H9 (cell line): ENCODE data around the gene FBXL16. TPM values are rescaled to one million over a fixed set of nuclear protein-coding genes. Genes with fewer than 3 reads are reported as not detected.

Experiments used
- DNase-seq: peaks from one replicate; pipeline ENCODE4 v3.0.0-alpha.2; 2017
- H2AFZ ChIP-seq: one replicate; pipeline ENCODE4 v1.6.1; 2013; ENCODE audit warnings: mild to moderate bottlenecking, low read length, control low read depth, moderate library complexity
- H2AK5ac ChIP-seq: 2 replicates; pipeline ENCODE4 v1.6.1; 2013; ENCODE audit warnings: low read length, control low read depth, mixed read lengths; ENCODE audit not compliant: insufficient read length
- H2BK120ac ChIP-seq: one replicate; pipeline ENCODE4 v1.6.1; 2013; ENCODE audit warnings: low read depth, mild to moderate bottlenecking, low read length, control low read depth, inconsistent platforms; ENCODE audit not compliant: poor library complexity, severe bottlenecking
- H2BK12ac ChIP-seq: 2 replicates; pipeline ENCODE4 v1.6.1; 2013; ENCODE audit warnings: low read length, control low read depth, mixed read lengths, low read depth; ENCODE audit not compliant: insufficient read length
- H2BK15ac ChIP-seq: 2 replicates; pipeline ENCODE4 v1.6.1; 2013; ENCODE audit warnings: low read depth, low read length, control low read depth
- H2BK20ac ChIP-seq: one replicate; pipeline ENCODE4 v1.6.1; 2013; ENCODE audit warnings: low read depth, mild to moderate bottlenecking, low read length, control low read depth, inconsistent platforms; ENCODE audit not compliant: poor library complexity, severe bottlenecking
- H2BK5ac ChIP-seq: 2 replicates; pipeline ENCODE4 v1.6.1; 2013; ENCODE audit warnings: low read length, control low read depth, mixed read lengths; ENCODE audit not compliant: insufficient read length
- H3K14ac ChIP-seq: 2 replicates; pipeline ENCODE4 v1.6.1; 2013; ENCODE audit warnings: low read length, control low read depth; ENCODE audit not compliant: insufficient read depth
- H3K18ac ChIP-seq: 2 replicates; pipeline ENCODE4 v1.6.1; 2013; ENCODE audit warnings: low read depth, mild to moderate bottlenecking, mixed read lengths, low read length, control low read depth; ENCODE audit not compliant: insufficient read length
- H3K23ac ChIP-seq: 2 replicates; pipeline ENCODE4 v1.6.1; 2013; ENCODE audit warnings: low read length, control low read depth, mixed read lengths, low read depth; ENCODE audit not compliant: insufficient read length
- H3K23me2 ChIP-seq: 2 replicates; pipeline ENCODE4 v1.6.1; 2013; ENCODE audit warnings: low read depth, mild to moderate bottlenecking, mixed read lengths, low read length, control low read depth; ENCODE audit not compliant: insufficient read length, poor library complexity, severe bottlenecking
- H3K27ac ChIP-seq: 2 replicates; pipeline ENCODE4 v1.5.1; 2013; ENCODE audit warnings: low read length, control low read depth, mixed read lengths, low read depth; ENCODE audit not compliant: insufficient read length
- H3K27me3 ChIP-seq: 2 replicates; pipeline ENCODE4 v1.6.1; 2013; ENCODE audit warnings: low read length, control low read depth, inconsistent platforms; ENCODE audit not compliant: insufficient read depth
- H3K4ac ChIP-seq: 2 replicates; pipeline ENCODE4 v1.6.1; 2013; ENCODE audit warnings: low read depth, mild to moderate bottlenecking, control low read depth, inconsistent platforms, low read length, moderate library complexity
- H3K4me1 ChIP-seq: 2 replicates; pipeline ENCODE4 v1.6.1; 2013; ENCODE audit warnings: low read length, control low read depth, inconsistent platforms; ENCODE audit not compliant: insufficient read depth
- H3K4me2 ChIP-seq: 2 replicates; pipeline ENCODE4 v1.6.1; 2013; ENCODE audit warnings: low read length, control low read depth, mixed read lengths; ENCODE audit not compliant: insufficient read length, insufficient read depth
- H3K56ac ChIP-seq: 2 replicates; pipeline ENCODE4 v1.6.1; 2013; ENCODE audit warnings: low read depth, mild to moderate bottlenecking, mixed read lengths, low read length, control low read depth; ENCODE audit not compliant: insufficient read length
- H3K79me1 ChIP-seq: 2 replicates; pipeline ENCODE4 v1.6.1; 2013; ENCODE audit warnings: low read depth, mild to moderate bottlenecking, moderate library complexity, low read length, control low read depth, inconsistent platforms; ENCODE audit not compliant: insufficient read depth, poor library complexity, severe bottlenecking
- H3K79me2 ChIP-seq: 2 replicates; pipeline ENCODE4 v1.6.1; 2013; ENCODE audit warnings: low read length, control low read depth, inconsistent platforms; ENCODE audit not compliant: insufficient read depth
- H3K9ac ChIP-seq: 2 replicates; pipeline ENCODE4 v1.6.1; 2013; ENCODE audit warnings: low read length, control low read depth, mixed read lengths; ENCODE audit not compliant: insufficient read length; ENCODE audit errors: extremely low read depth
- H3K9me3 ChIP-seq: one replicate; pipeline ENCODE4 v1.6.1; 2013; ENCODE audit warnings: low read depth, low read length, inconsistent platforms; ENCODE audit not compliant: control insufficient read depth
- H3T11ph ChIP-seq: one replicate; pipeline ENCODE4 v1.6.1; 2013; ENCODE audit warnings: mild to moderate bottlenecking, low read length, control low read depth, inconsistent platforms
- H4K20me1 ChIP-seq: one replicate; pipeline ENCODE4 v1.6.1; 2013; ENCODE audit not compliant: control insufficient read depth, insufficient read length, insufficient read depth
- H4K5ac ChIP-seq: 2 replicates; pipeline ENCODE4 v1.6.1; 2013; ENCODE audit warnings: low read depth, mild to moderate bottlenecking, mixed read lengths, low read length, control low read depth; ENCODE audit not compliant: insufficient read length
- H4K8ac ChIP-seq: replicated peaks from 2 replicates; pipeline ENCODE4 v1.6.1; 2013; ENCODE audit warnings: low read length, control low read depth, mixed read lengths, low read depth; ENCODE audit not compliant: insufficient read length
- H4K91ac ChIP-seq: 2 replicates; pipeline ENCODE4 v1.6.1; 2013; ENCODE audit warnings: low read depth, mild to moderate bottlenecking, moderate library complexity, mixed read lengths, low read length, control low read depth; ENCODE audit not compliant: insufficient read length
- H3K27ac Mint-ChIP-seq, 3 experiments: 2 replicates in 2 of 3; 3 replicates in 1 of 3; pipeline ENCODE4 v1.8.0; 2020 to 2021; ENCODE audit warnings: mixed read lengths in 3 of 3, mild to moderate bottlenecking in 1 of 3, moderate library complexity in 1 of 3
- H3K27me3 Mint-ChIP-seq: 2 replicates; pipeline ENCODE4 v1.8.0; 2021; ENCODE audit warnings: low read depth, mild to moderate bottlenecking, moderate library complexity, mixed read lengths
- H3K36me3 Mint-ChIP-seq, 3 experiments: 2 replicates in 2 of 3; 3 replicates in 1 of 3; pipeline ENCODE4 v1.8.0; 2020 to 2021; ENCODE audit warnings: low read depth in 3 of 3, mixed read lengths in 3 of 3; ENCODE audit not compliant: insufficient read depth in 1 of 3
- H3K4me1 Mint-ChIP-seq, 2 experiments: 2 replicates each; pipeline ENCODE4 v1.8.0; 2020; ENCODE audit warnings: mixed read lengths in 2 of 2
- H3K4me3 Mint-ChIP-seq, 2 experiments: 2 replicates in 1 of 2; 3 replicates in 1 of 2; pipeline ENCODE4 v1.8.0; 2020 to 2021; ENCODE audit warnings: mild to moderate bottlenecking in 2 of 2, mixed read lengths in 2 of 2, moderate library complexity in 1 of 2
- H3K9me3 Mint-ChIP-seq, 2 experiments: 2 replicates in 1 of 2; 3 replicates in 1 of 2; pipeline ENCODE4 v1.8.0; 2020; ENCODE audit warnings: mild to moderate bottlenecking in 2 of 2, mixed read lengths in 2 of 2, moderate library complexity in 1 of 2
- CTCF ChIP-seq: fragments of 200-600 bp; sonication (generic); conservative IDR thresholded peaks from 3 replicates; pipeline ENCODE4 v1.8.0; 2021; ENCODE audit warnings: antibody characterized with exemption, mild to moderate bottlenecking
- WGBS: extraction: QIAGEN DNeasy Blood & Tissue Kit; methylation state at CpG from one replicate; pipeline ENCODE4 v1.1.7; 2013; ENCODE audit warnings: missing lambda C conversion rate, low lambda C conversion rate, mixed read lengths; ENCODE audit not compliant: insufficient read length; ENCODE audit errors: extremely low coverage; 5-methylcytosine and 5-hydroxymethylcytosine counted together
- total RNA-seq: library from RNA; stranded (reverse); gene quantifications from 2 replicates; pipeline ENCODE4 v1.2.1, GENCODE V29; 2021

FBXL16 gene
- total RNA-seq, 1 experiment from 2014 or later: 9.6 TPM

GRCh38 chr16:676913-677312, 28.7 kb downstream of the FBXL16 start:
- H3T11ph ChIP-seq: no peak overlapping the region
- H3K4me2 ChIP-seq: no peak overlapping the region
- H3K18ac ChIP-seq: no peak overlapping the region
- no peaks in the 10 kb centered on the region for H3K27me3 ChIP-seq
- no peak overlapping the region for H3K9ac ChIP-seq
- peaks cover 13 to 20% (median 16%) of the 10 kb centered on the region in 3 experiments; a peak in 6 of 7 replicates for H3K36me3 Mint-ChIP-seq
- TF ChIP-seq CTCF: no peak
- H3K27me3 Mint-ChIP-seq: peaks cover 3% of the 10 kb centered on the region; the same call in 1 of the 2 replicates
- no peak overlapping the region for H2BK120ac ChIP-seq
- H3K9me3 Mint-ChIP-seq: no peaks in the 10 kb centered on the region
- no peaks in the 10 kb centered on the region for H4K20me1 ChIP-seq
- no peak overlapping the region for H2AK5ac ChIP-seq
- H2AFZ ChIP-seq: no peak overlapping the region
- no peak overlapping the region for H2BK20ac ChIP-seq
- H4K91ac ChIP-seq: no peak overlapping the region
- no peak overlapping the region for H4K8ac ChIP-seq
- no peak overlapping the region for H3K56ac ChIP-seq
- no peak overlapping the region for H3K27ac Mint-ChIP-seq
- no peak overlapping the region for H2BK5ac ChIP-seq
- no peaks in the 10 kb centered on the region for H3K4me1 ChIP-seq
- H2BK15ac ChIP-seq: no peak overlapping the region
- H3K9me3 ChIP-seq: no peaks in the 10 kb centered on the region
- no peak overlapping the region; a peak in 1 of 5 replicates for H3K4me3 Mint-ChIP-seq
- H3K79me2 ChIP-seq: peaks cover 2% of the 10 kb centered on the region; the same call in 1 of the 2 replicates
- DNase-seq: no peak
- no peak overlapping the region for H3K27ac ChIP-seq
- H2BK12ac ChIP-seq: no peak overlapping the region
- no peak overlapping the region for H4K5ac ChIP-seq
- peaks cover 15% of the 10 kb centered on the region for H3K23me2 ChIP-seq
- no peak overlapping the region for H3K4ac ChIP-seq
- H3K79me1 ChIP-seq: no peaks in the 10 kb centered on the region
- H3K23ac ChIP-seq: no peak overlapping the region
- no CpG with 5 or more reads among the region's 23 CpGs for WGBS
- H3K4me1 Mint-ChIP-seq: peaks cover 16 to 32% of the 10 kb centered on the region in 2 experiments
- no peak overlapping the region for H3K14ac ChIP-seq
